ENCODE measurements around the gene SORD. TPM values are rescaled to one million over a fixed set of nuclear protein-coding genes. Genes with fewer than 3 reads are reported as not detected.

SORD gene
- total and polyA plus RNA-seq, 2 donors (not counting 3 experiments of a cell fraction or from before 2014, with no cell fraction given), result 16.6 to 31.8 TPM

DNA sequence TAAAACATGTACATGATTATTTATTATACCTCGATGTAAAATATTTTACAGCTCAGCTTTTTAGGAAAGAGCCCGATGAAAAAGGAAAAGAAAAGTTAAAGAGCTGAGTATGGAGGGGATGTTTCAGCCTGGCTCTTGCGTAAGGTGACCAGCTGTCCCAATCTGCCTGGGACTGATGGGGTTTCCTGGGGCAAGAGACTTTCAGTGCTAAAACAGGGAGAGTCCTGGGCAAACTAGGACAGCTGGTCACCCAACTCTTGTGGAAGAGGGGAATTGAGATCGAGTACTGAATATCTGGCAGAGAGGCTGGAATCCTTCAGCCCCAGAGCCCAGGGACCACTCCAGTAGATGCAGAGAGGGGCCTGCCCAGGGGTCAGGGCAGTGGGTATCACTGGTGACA, 70.0 kb downstream of the SORD start:
- Histone ChIP-seq H3K36me3 (ENCODE audit: control insufficient read depth in 2 of 2, extremely low read depth in 1 of 2, insufficient read depth in 2 of 2, low read length in 2 of 2) (no peaks in the 10 kb centered on the region), H3K9ac (replicated peaks; ENCODE audit: extremely low read depth, insufficient read depth, low read length) (no peak overlapping the region), H3K4me2 (ENCODE audit: insufficient read depth, low read length) (no peak overlapping the region), H3K27ac (ENCODE audit: insufficient read depth, low read depth, low read length) (no peak overlapping the region), H3K9me3 (replicated peaks; ENCODE audit: control insufficient read depth, insufficient read depth, low read length) (no peaks in the 10 kb centered on the region), H3K4me3 (replicated peaks in 1 of 3; ENCODE audit: insufficient read depth in 1 of 3, low read depth in 1 of 3, low read length in 3 of 3) (no peak overlapping the region), H4K20me1 (replicated peaks; ENCODE audit: control insufficient read depth, extremely low read depth, insufficient read depth, low read length) (no peaks in the 10 kb centered on the region), H3K4me1 (ENCODE audit: control insufficient read depth, extremely low read depth, insufficient read depth, low read length) (no peaks in the 10 kb centered on the region), H3K9me1 (replicated peaks; ENCODE audit: control insufficient read depth, extremely low read depth, insufficient read depth, low read length) (no peaks in the 10 kb centered on the region), H3K79me2 (ENCODE audit: control insufficient read depth, insufficient read depth, low read length) (no peaks in the 10 kb centered on the region), H2AFZ (ENCODE audit: low read depth, low read length) (no peak overlapping the region), H3K27me3 (ENCODE audit: control insufficient read depth in 2 of 2, insufficient read depth in 2 of 2, low read length in 2 of 2) (peaks cover 19 to 22% of the 10 kb centered on the region in 2 experiments)
- ChIA-PET POLR2A (no interaction called here), CTCF (interaction anchor here (1.8 kb wide), 1 partner anchor 25 kb away, joined by 6 read pairs; no protein-coding TSS in a partner anchor)
- no TSS peak for BruUV-seq (replicated peaks)
- intact Hi-C loops (cut with micrococcal nuclease) (no loop called here), dilution Hi-C loops (cut with MboI; ENCODE audit: extremely low pct_ligation_motif_present, low sequenced_read_pairs) (no loop called here)
- DNase-seq (ENCODE audit: low read depth, low spot score) (no peak), FAIRE-seq (no peak)
- TF ChIP-seq POLR2AphosphoS5 (IDR thresholded peaks at IDR 0.05; ENCODE audit: insufficient read depth, low read depth, low read length) (no peak), EZH2 (IDR thresholded peaks at IDR 0.05; ENCODE audit: borderline replicate concordance, low read depth, low read length, severe bottlenecking) (no peak), JUN (IDR thresholded peaks at IDR 0.05; ENCODE audit: borderline replicate concordance, insufficient read depth, insufficient read length, low read depth) (no peak), MAX (IDR thresholded peaks at IDR 0.05; ENCODE audit: insufficient read depth, insufficient read length) (no peak), POLR2A (IDR thresholded peaks at IDR 0.05; ENCODE audit: low read depth, low read length) (no peak)

- Histone ChIP-seq H3K9me1 (replicated peaks; ENCODE audit: control insufficient read depth, extremely low read depth, insufficient read depth, low read length) (no peaks in the 10 kb centered on the region), H3K9me3 (replicated peaks; ENCODE audit: control insufficient read depth, insufficient read depth, low read length) (no peaks in the 10 kb centered on the region), H2AFZ (ENCODE audit: low read depth, low read length) (no peak overlapping the region), H3K79me2 (ENCODE audit: control insufficient read depth, insufficient read depth, low read length) (no peaks in the 10 kb centered on the region), H3K4me1 (ENCODE audit: control insufficient read depth, extremely low read depth, insufficient read depth, low read length) (no peaks in the 10 kb centered on the region), H3K36me3 (ENCODE audit: control insufficient read depth in 2 of 2, extremely low read depth in 1 of 2, insufficient read depth in 2 of 2, low read length in 2 of 2) (no peaks in the 10 kb centered on the region), H3K9ac (replicated peaks; ENCODE audit: extremely low read depth, insufficient read depth, low read length) (no peak overlapping the region), H3K4me2 (ENCODE audit: insufficient read depth, low read length) (no peak overlapping the region), H3K4me3 (replicated peaks in 1 of 3; ENCODE audit: insufficient read depth in 1 of 3, low read depth in 1 of 3, low read length in 3 of 3) (no peak overlapping the region), H3K27ac (ENCODE audit: insufficient read depth, low read depth, low read length) (no peak overlapping the region), H4K20me1 (replicated peaks; ENCODE audit: control insufficient read depth, extremely low read depth, insufficient read depth, low read length) (no peaks in the 10 kb centered on the region), H3K27me3 (ENCODE audit: control insufficient read depth in 2 of 2, insufficient read depth in 2 of 2, low read length in 2 of 2) (peaks cover 18% of the 10 kb centered on the region in 2 experiments)
- dilution Hi-C loops (cut with MboI; ENCODE audit: extremely low pct_ligation_motif_present, low sequenced_read_pairs), result no loop called here
- DNase-seq (ENCODE audit: low read depth, low spot score) (no peak), FAIRE-seq (no peak)
- TF ChIP-seq MAX (IDR thresholded peaks at IDR 0.05; ENCODE audit: insufficient read depth, insufficient read length) (no peak), EZH2 (IDR thresholded peaks at IDR 0.05; ENCODE audit: borderline replicate concordance, low read depth, low read length, severe bottlenecking) (no peak), POLR2AphosphoS5 (IDR thresholded peaks at IDR 0.05; ENCODE audit: insufficient read depth, low read depth, low read length) (no peak), POLR2A (IDR thresholded peaks at IDR 0.05; ENCODE audit: low read depth, low read length) (no peak)
- TF ChIP-seq, protein P1, sequence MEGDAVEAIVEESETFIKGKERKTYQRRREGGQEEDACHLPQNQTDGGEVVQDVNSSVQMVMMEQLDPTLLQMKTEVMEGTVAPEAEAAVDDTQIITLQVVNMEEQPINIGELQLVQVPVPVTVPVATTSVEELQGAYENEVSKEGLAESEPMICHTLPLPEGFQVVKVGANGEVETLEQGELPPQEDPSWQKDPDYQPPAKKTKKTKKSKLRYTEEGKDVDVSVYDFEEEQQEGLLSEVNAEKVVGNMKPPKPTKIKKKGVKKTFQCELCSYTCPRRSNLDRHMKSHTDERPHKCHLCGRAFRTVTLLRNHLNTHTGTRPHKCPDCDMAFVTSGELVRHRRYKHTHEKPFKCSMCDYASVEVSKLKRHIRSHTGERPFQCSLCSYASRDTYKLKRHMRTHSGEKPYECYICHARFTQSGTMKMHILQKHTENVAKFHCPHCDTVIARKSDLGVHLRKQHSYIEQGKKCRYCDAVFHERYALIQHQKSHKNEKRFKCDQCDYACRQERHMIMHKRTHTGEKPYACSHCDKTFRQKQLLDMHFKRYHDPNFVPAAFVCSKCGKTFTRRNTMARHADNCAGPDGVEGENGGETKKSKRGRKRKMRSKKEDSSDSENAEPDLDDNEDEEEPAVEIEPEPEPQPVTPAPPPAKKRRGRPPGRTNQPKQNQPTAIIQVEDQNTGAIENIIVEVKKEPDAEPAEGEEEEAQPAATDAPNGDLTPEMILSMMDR (IDR thresholded peaks at IDR 0.05; ENCODE audit: extremely low read depth in 1 of 2, insufficient read depth in 1 of 2, low read depth in 1 of 2, low read length in 2 of 2), result no peak
- ChIA-PET POLR2A (no interaction called here), CTCF (interaction anchor here (1.0 to 1.8 kb wide), 2 partner anchors 13 to 24 kb away, joined by 3 to 6 read pairs; no protein-coding TSS in a partner anchor)
- no TSS peak for BruUV-seq (replicated peaks)
- intact Hi-C loops (cut with micrococcal nuclease), result no loop called here
Measured at GRCh38 chr15:45093622-45094357, 70.8 kb downstream of the SORD start.

All from endothelial cell of umbilical vein (primary cell).